HG03460 (cell line): ENCODE measurements around the gene SLC10A1.

Experiments used
- ATAC-seq: cut with Tn5 transposase; IDR thresholded peaks from one replicate; pipeline ENCODE4 v1.9.1; 2021; ENCODE audit not compliant: unreplicated experiment

SLC10A1 gene

GRCh38 chr14:69811227-69811867, 14.3 kb upstream of the SLC10A1 start:
- ATAC-seq: no peak

- ATAC-seq: no peak
Observed at GRCh38 chr14:69808919-69809808, 12.1 kb upstream of the SLC10A1 start.

- no peak for ATAC-seq
Observed at GRCh38 chr14:69807192-69807591, 10.2 kb upstream of the SLC10A1 start.

GRCh38 chr14:69804902-69805301, 7.9 kb upstream of the SLC10A1 start:
- no peak for ATAC-seq

- ATAC-seq: no peak
Observed at GRCh38 chr14:69803753-69804152, 6.7 kb upstream of the SLC10A1 start.

- ATAC-seq: no peak
Observed at GRCh38 chr14:69798339-69798735, 1.3 kb upstream of the SLC10A1 start.

GRCh38 chr14:69797573-69798338, 715 bp upstream of the SLC10A1 start:
- ATAC-seq: no peak

- no peak for ATAC-seq
Observed at GRCh38 chr14:69795691-69796090, 1.4 kb downstream of the SLC10A1 start.

GRCh38 chr14:69794791-69795190, 2.2 kb downstream of the SLC10A1 start:
- no peak for ATAC-seq

GRCh38 chr14:69792887-69793421, 4.1 kb downstream of the SLC10A1 start:
- ATAC-seq: no peak

- ATAC-seq: no peak
Observed at GRCh38 chr14:69789118-69789640, 7.9 kb downstream of the SLC10A1 start.

- ATAC-seq: no peak
Observed at GRCh38 chr14:69786603-69787002, 10.4 kb downstream of the SLC10A1 start.

- no peak for ATAC-seq
Observed at GRCh38 chr14:69784942-69785341, 12.1 kb downstream of the SLC10A1 start.

GRCh38 chr14:69780952-69781351, 16.1 kb downstream of the SLC10A1 start:
- no peak for ATAC-seq

- no peak for ATAC-seq
Observed at GRCh38 chr14:69780092-69780491, 16.9 kb downstream of the SLC10A1 start.

GRCh38 chr14:69779088-69779487, 18.0 kb downstream of the SLC10A1 start:
- no peak for ATAC-seq

- ATAC-seq: no peak
Observed at GRCh38 chr14:69776875-69777453, 20.1 kb downstream of the SLC10A1 start.

GRCh38 chr14:69775012-69775411, 22.0 kb downstream of the SLC10A1 start:
- ATAC-seq: no peak

- ATAC-seq: no peak
Observed at GRCh38 chr14:69773571-69774276, 23.3 kb downstream of the SLC10A1 start.
